Stimulated activated CD4-positive, alpha-beta T cell treated with anti-CD3 and anti-CD28 coated beads, Interleukin-15, amount 100 ng/mL, for 48 hours (primary cell): ENCODE measurements around the gene HYCC2.
"Not testable (repeated sequence)": the region's sequence is repeated elsewhere in the genome, so short reads cannot be mapped to it uniquely, and the experiment has no call there.

Experiments
- DNase-seq, 2 donors: peaks; one replicate each; pipeline ENCODE4 v3.0.0-alpha.2; 2020; ENCODE audit warnings: low read depth in 2 of 2

HYCC2 gene

GRCh38 chr2:201072201-201072530 is 695 bp upstream of the HYCC2 start:
- no peak for DNase-seq

- DNase-seq, result no peak
These were observed 458 bp downstream of the HYCC2 start for GRCh38 chr2:201070948-201071478.

- DNase-seq, result no peak
These were observed 6.6 kb downstream of the HYCC2 start for GRCh38 chr2:201064797-201065329.

GRCh38 chr2:201063516-201063915 is 8.0 kb downstream of the HYCC2 start:
- peak; percentile 30 to 47 for DNase-seq

GRCh38 chr2:201059961-201060755 is 11.3 kb downstream of the HYCC2 start:
- DNase-seq, result no peak

GRCh38 chr2:201058914-201059313 is 12.6 kb downstream of the HYCC2 start:
- DNase-seq, result no peak

GRCh38 chr2:201057715-201058248 is 13.7 kb downstream of the HYCC2 start:
- no peak for DNase-seq

GRCh38 chr2:201057087-201057521 is 14.4 kb downstream of the HYCC2 start:
- DNase-seq, result no peak

- DNase-seq, result no peak
These were observed 22.0 kb downstream of the HYCC2 start for GRCh38 chr2:201049455-201049854.

- DNase-seq, result no peak
These were observed 24.6 kb downstream of the HYCC2 start for GRCh38 chr2:201046881-201047280.

GRCh38 chr2:201043050-201043449 is 28.4 kb downstream of the HYCC2 start:
- DNase-seq, result not testable (repeated sequence)

- not testable (repeated sequence) for DNase-seq
These were observed 29.0 kb downstream of the HYCC2 start for GRCh38 chr2:201042451-201042850.

- no peak for DNase-seq
These were observed 30.4 kb downstream of the HYCC2 start for GRCh38 chr2:201040867-201041628.

GRCh38 chr2:201038855-201039254 is 32.6 kb downstream of the HYCC2 start:
- DNase-seq, result no peak

- not testable (repeated sequence) for DNase-seq
These were observed 33.1 kb downstream of the HYCC2 start for GRCh38 chr2:201038361-201038760.

GRCh38 chr2:201034355-201034754 is 37.1 kb downstream of the HYCC2 start:
- DNase-seq, result not testable (repeated sequence)

GRCh38 chr2:201024518-201024917 is 47.0 kb downstream of the HYCC2 start:
- no peak for DNase-seq

GRCh38 chr2:201021914-201022313 is 49.6 kb downstream of the HYCC2 start:
- DNase-seq, result no peak
